HG02610 (cell line): ENCODE measurements around the gene C11orf87.

Experiments used
- ATAC-seq: cut with Tn5 transposase; IDR thresholded peaks from one replicate; pipeline ENCODE4 v1.9.1; 2021; ENCODE audit warnings: mild to moderate bottlenecking, moderate library complexity; ENCODE audit not compliant: unreplicated experiment

Gene C11orf87

DNA sequence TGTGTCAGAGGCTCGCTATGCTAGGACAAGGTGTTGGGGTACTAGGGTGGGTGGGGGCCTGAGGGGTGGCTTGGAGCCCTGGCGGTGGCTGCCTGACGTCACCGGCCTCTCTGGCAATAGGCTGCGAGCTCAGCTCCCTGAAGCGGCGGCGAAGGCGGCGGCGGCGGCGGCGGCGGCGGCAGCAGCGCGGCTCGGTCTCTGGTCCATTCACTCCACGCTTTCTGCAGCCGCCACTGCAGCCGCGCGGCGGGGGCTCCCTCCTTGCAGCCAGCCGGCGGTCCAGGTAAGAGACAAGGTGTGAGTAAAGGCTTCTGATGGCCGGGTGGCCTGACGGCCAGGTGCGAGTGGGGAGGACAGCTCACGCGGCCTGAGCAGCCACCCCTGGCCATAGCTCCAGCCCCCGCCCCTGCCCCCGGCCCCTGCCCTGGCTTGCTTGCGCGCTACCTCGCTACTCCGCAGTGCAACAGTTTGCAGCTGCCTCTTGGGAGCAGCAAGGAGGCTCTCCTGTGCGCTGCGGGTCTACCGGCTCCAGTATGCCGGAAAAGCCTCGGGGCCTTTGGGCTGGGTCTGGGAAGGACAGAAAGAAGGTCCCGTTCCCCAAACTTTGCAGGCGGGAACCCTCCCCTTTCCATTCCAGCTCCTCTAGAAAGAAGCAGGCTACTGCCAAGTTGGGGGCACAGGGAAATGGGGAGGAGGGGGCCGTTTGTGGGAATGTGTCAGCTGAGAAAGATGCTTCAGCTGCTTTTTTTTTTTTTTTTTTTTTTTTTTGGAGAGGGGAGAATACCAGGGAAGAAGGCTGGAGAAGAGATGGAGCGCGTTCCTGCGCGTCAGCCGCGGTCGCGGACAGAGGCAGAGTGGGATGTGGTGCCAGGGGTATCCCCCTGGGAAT, at the start of gene C11orf87:
Gene C11orf87, plus strand, starts transcription at position 210 of the 889 bp plus-strand sequence. CDS start 1,444 bp downstream, outside the sequence.
- ATAC-seq: no peak

DNA sequence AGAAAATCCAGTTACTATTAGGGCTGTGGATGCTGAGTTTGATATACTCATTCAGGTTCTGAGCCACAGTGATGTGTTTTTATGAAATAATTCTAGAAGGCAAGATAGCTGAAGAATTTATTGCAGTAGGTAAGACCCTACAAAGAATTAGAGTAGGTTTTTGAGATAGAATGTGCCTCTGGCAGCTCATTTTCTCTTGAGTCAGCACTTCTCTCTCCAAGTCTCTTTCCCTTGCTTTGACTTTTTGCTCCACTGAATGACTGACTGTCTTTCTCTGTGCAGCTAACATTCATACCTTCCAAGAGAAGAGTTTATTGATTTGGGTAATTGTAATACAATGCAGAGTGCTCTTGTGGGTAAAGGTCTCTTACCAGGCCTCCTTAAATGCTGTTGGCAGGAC, 48.0 kb upstream of the C11orf87 start:
- ATAC-seq: no peak

DNA sequence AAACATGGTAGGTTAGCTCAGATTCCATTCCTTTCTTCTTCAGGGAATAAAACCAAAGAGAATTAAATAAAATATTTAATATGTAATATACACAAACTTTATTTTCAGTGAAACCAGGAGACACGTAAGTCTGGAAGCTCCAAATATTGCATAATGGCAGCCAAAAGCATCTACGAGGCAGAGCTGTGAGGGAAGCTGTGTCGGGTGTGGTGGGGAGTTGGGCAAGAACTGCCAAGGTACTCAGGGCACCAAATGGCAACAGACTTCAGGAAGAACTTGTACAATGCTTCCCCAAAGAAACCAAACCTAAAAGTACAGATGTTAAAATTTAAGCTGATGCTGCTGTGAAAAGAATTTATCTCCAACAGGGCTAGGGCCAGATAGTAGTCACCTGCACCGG, 47.5 kb upstream of the C11orf87 start:
- ATAC-seq: no peak

- ATAC-seq: no peak
Observed at GRCh38 chr11:109377039-109377742, 44.8 kb upstream of the C11orf87 start.

DNA sequence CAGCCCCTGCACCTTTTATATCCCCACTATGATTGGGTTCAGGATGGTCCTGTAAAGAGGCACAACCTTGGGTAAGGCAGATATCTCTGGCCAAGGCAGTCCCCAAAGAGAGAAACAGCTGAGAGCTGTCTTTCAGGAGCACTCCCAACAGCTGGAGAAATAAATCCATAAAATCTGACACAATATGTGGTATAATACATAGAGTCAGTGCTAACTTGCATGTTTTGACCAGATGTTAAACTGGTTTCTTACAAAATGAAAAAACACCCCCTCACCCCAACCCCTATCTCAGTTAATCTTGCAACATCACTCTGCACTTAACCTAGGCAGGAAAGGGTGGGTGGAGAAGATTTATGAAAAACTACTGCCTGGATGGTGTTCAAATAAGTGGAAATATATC, 44.0 kb upstream of the C11orf87 start:
- ATAC-seq: no peak

- no peak for ATAC-seq
Observed at GRCh38 chr11:109383306-109383705, 38.7 kb upstream of the C11orf87 start.

DNA sequence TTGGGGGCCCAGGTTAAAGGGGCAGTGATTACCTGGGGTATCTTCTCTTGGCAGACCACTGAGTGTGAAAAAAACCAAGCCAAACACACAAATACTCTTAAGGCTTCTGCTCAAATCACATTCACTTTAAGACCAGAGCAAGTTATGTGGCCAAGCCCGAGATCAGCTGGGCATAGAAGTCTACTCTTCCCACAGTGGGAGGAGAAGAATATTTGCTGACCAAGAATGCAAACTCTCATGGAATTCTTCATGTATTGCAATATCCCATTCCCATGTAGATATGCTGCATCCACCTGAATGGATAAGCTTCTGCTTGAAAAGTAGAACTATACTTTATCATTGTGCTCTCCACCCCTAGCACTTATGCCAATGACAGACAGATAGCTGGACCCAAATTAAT, 37.1 kb upstream of the C11orf87 start:
- no peak for ATAC-seq

DNA sequence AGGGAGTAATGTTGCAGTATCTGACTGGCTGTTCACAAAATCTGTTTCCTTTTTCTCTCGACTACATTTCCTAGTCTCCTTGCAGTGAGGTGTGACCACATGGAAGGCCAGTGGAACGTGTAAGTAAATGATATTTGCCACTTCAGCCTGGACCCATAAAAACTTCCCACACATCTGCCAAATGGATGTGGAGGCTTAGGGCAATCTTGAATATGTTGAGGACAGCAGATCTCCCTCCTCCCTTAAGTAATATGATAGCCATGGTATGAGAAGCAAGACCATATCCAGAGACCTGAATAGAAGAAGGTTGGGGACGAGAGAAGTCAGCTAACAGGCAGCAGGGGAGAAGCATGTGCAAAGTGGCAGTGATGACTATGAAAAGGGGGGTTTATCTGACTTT, 33.0 kb upstream of the C11orf87 start:
- no peak for ATAC-seq

GRCh38 chr11:109390752-109391151, 31.2 kb upstream of the C11orf87 start:
- no peak for ATAC-seq

DNA sequence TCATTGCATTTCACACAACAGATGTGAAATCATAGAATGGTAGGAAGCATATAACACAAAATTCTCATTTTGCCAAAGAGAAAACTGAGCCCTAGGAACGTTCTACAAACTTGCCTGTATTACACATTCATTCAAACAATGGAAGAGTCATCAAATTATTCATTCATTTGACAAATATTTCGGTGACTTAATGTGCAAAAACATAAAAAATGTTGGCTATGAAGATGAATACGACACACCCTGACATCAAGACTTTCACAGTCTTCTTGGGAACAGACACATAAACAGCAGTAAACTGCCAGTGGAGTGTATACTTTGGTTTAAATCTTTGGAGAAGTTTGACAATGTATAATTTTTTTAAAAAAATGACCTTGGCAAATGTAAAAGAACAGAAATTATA, 20.4 kb upstream of the C11orf87 start:
- ATAC-seq: no peak

GRCh38 chr11:109405671-109406070, 16.3 kb upstream of the C11orf87 start:
- no peak for ATAC-seq

- ATAC-seq: no peak
Observed at GRCh38 chr11:109416601-109417000, 5.4 kb upstream of the C11orf87 start.

DNA sequence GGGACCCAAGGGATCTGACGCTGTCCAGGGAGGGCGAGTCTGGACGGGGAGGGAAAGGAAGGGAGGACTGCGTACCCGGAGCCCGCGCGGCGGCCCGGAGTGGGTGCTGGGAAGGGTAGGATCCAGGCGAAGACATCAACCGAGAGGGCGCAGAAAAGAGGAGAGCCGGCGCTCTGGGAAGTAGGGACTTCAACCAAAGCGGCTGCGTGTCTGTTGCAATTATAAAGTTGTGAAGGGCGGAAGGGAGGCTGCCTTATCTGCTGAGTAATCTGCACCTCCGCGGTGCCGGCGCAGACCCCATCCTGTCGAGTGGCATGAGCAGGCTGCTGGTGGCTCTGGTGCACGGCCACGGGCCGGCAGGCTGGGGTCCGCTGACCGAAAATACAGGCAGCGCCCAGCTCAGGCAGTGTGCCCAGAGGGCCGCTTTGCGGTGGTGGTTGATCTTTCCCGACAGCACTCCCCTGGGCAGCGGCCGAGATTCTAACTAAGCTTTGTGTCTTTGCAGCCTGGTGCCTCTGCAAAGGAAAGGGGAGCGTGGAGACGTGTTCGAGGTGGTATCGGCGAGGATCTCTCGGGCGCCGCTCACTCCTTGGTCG, 978 bp downstream of the C11orf87 start:
- no peak for ATAC-seq

DNA sequence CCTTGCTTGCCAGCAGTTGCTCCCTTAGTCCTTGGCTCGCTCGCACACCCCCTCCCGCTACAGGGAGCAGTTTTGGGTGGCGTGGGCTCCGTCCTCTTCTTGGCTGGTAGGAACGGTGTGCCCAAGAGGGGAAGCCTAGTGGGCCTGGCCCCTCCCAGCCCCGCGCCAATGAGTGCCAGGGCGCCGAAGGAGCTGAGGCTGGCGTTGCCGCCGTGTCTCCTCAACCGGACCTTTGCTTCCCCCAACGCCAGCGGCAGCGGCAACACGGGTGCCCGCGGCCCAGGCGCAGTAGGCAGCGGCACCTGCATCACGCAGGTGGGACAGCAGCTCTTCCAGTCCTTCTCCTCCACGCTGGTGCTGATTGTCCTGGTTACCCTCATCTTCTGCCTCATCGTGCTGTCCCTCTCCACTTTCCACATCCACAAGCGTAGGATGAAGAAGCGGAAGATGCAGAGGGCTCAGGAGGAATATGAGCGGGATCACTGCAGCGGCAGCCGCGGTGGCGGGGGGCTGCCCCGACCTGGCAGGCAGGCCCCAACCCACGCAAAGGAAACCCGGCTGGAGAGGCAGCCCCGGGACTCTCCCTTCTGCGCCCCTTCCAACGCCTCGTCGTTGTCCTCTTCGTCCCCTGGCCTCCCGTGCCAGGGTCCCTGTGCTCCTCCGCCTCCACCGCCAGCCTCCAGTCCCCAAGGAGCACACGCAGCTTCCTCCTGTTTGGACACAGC, 1.6 kb downstream of the C11orf87 start:
- no peak for ATAC-seq

DNA sequence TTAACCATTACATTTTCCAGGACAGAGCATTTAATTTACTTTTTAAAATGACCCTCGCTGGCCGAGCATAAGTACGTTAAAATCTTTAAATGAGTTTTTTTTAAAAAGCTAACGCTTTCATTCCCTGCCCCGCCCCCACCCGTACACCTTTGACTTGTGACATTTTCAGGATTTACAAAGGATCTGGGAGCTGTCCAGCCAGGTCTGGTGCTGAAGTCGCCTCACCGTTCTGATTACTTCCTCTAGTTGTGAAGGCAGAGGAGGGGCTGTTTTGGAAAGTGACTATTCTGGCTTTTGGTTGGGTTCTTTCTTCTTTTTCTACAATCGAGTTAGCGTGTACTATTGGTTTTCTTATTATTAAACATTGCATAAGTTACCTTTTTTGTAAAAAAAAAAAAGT, 2.9 kb downstream of the C11orf87 start:
- no peak for ATAC-seq

- ATAC-seq: no peak
Observed at GRCh38 chr11:109425554-109425953, 3.6 kb downstream of the C11orf87 start.

GRCh38 chr11:109426442-109427240, 4.7 kb downstream of the C11orf87 start:
- ATAC-seq: no peak

GRCh38 chr11:109432105-109432504, 10.1 kb downstream of the C11orf87 start:
- ATAC-seq: no peak

- ATAC-seq: no peak
Observed at GRCh38 chr11:109433753-109434256, 11.8 kb downstream of the C11orf87 start.

- ATAC-seq: no peak
Observed at GRCh38 chr11:109435121-109435742, 13.2 kb downstream of the C11orf87 start.
